Right lobe of liver (tissue), 6 donors: ENCODE data around the gene HOXB8. TPM values are rescaled to one million over a fixed set of nuclear protein-coding genes. Genes with fewer than 3 reads are reported as not detected.

Experiments used
- ATAC-seq, 4 donors: fragments of 200-7000 bp; cut with Tn5 transposase; one replicate each; pipeline ENCODE4 v1.9.1; 2020; ENCODE audit warnings: mild to moderate bottlenecking in 4 of 4, moderate library complexity in 4 of 4
- DNase-seq, 3 donors: peaks; one replicate each; pipeline ENCODE4 v3.0.0-alpha.2; 2020
- H3K27ac ChIP-seq, 3 donors: fragments of 200-600 bp; one replicate each; pipeline ENCODE4 v1.8.0; 2022
- H3K27me3 ChIP-seq, 2 donors: fragments of 200-600 bp; one replicate each; pipeline ENCODE4 v1.8.0; 2022
- H3K36me3 ChIP-seq, 4 donors: fragments of 200-600 bp; sonication (generic) in 1 of 4; one replicate each; pipeline versions ENCODE4 v1.5.1 to v1.8.0; 2017 to 2022; ENCODE audit warnings: control low read depth in 1 of 4
- H3K4me1 ChIP-seq, 4 donors: fragments of 200-600 bp; sonication (generic) in 1 of 4; one replicate each; pipeline versions ENCODE4 v1.5.1 to v1.8.0; 2017 to 2022; ENCODE audit warnings: control low read depth in 1 of 4
- H3K4me3 ChIP-seq, 3 donors: fragments of 200-600 bp; one replicate each; pipeline ENCODE4 v1.8.0; 2022
- H3K9me3 ChIP-seq, 4 donors: fragments of 200-600 bp; sonication (generic) in 1 of 4; one replicate each; pipeline versions ENCODE4 v1.5.1 to v1.8.0; 2017 to 2022; ENCODE audit warnings: control low read depth in 1 of 4
- CTCF ChIP-seq, 4 donors: fragments of 200-600 bp in 3 of 4; fragments of 450-650 bp in 1 of 4; IDR thresholded peaks; one replicate each; pipeline versions ENCODE4 v1.5.1 to v1.8.0; 2016 to 2022; ENCODE audit warnings: antibody characterized with exemption in 4 of 4, mild to moderate bottlenecking in 2 of 4
- POLR2A ChIP-seq: fragments of 450-650 bp; IDR thresholded peaks from one replicate; pipeline ENCODE4 v1.6.1; 2017; ENCODE audit warnings: antibody characterized with exemption, mild to moderate bottlenecking
- WGBS: methylation state at CpG from one replicate; pipeline ENCODE4 v1.1.6; 2018; ENCODE audit warnings: low coverage, low lambda C conversion rate; ENCODE audit not compliant: insufficient coverage; ENCODE audit errors: missing lambda C conversion rate; 5-methylcytosine and 5-hydroxymethylcytosine counted together
- intact Hi-C, 2 donors: fragments of 100-400 bp; cut with DNase I; formaldehyde crosslinking; loops; one replicate each; pipeline versions ENCODE4 v1.11.2 to v1.14.1; 2022
- total RNA-seq, 6 experiments: library from RNA; depleted of rRNA in 2 of 6; stranded (reverse); fragments of >200 nt in 2 of 6; fragmentation: NEBNext Ultra II Directional in 3 of 6; extraction: Animal tissue kit (Norgen Biotek cat#: 25700) in 3 of 6; gene quantifications; one replicate each; pipeline versions ENCODE4 v1.1.0 to v1.2.4, GENCODE V29; 2016 to 2023
- donor health status: DM: no; HTN: yes; CAD: no.
- donor health status: DM: no; HTN: no; CAD: no.
- donor health status: DM: no; HTN: no; CAD: no.
- donor health status: DM: no; HTN: yes; CAD: no.
- donor health status: DM: no; HTN: yes; CAD: no.

The HOXB8 gene
- total RNA-seq, 6 experiments from 2014 or later, result not detected

GRCh38 chr17:48579471-48579759 lies 35.7 kb downstream of the HOXB8 start:
- Histone ChIP-seq H3K4me1 (peaks cover 0 to 7% (median 0%) of the 10 kb centered on the region in 4 donors), H3K9me3 (no peaks in the 10 kb centered on the region), H3K36me3 (no peaks in the 10 kb centered on the region), H3K27me3 (peaks cover 0 to 54% of the 10 kb centered on the region in 2 donors), H3K4me3 (no peak overlapping the region), H3K27ac (peak overlapping the region; percentile 77 to 91 (median 78))
- intact Hi-C loops, result no loop called here
- TF ChIP-seq POLR2A (no peak), CTCF (IDR thresholded peaks at IDR 0.05) (no peak)
- DNase-seq (no peak), ATAC-seq (no peak)
- WGBS, result 5% methylated on average over 7 of the region's 7 CpGs

- H3K4me3 ChIP-seq, result peak overlapping the region; percentile 27 to 46 (median 36)
- H3K4me1 ChIP-seq, result peaks cover 0 to 7% (median 0%) of the 10 kb centered on the region in 4 donors
- no peaks in the 10 kb centered on the region for H3K36me3 ChIP-seq
- WGBS, result 4% methylated on average over 30 of the region's 43 CpGs
- intact Hi-C loops, result no loop called here
- ATAC-seq (peak; percentile 4 to 20 (median 11)), DNase-seq (no peak)
- peaks cover 0 to 54% of the 10 kb centered on the region in 2 donors for H3K27me3 ChIP-seq
- H3K27ac ChIP-seq, result peak overlapping the region; percentile 63 to 91 (median 78)
- no peaks in the 10 kb centered on the region for H3K9me3 ChIP-seq
- TF ChIP-seq CTCF (IDR thresholded peaks at IDR 0.05), result no peak
- no peak for TF ChIP-seq POLR2A
These were observed 36.2 kb downstream of the HOXB8 start for GRCh38 chr17:48578616-48579470.

GRCh38 chr17:48577946-48578615 lies 37.0 kb downstream of the HOXB8 start, which contains the start of gene HOXB4:
HOXB4 (minus strand) TSS chr17:48578350; CDS start chr17:48578319, 31 bp downstream.
- Histone ChIP-seq H3K27ac (peak within 1 kb of the TSS; percentile 57 to 91 (median 63)), H3K4me3 (peak within 1 kb of the TSS; percentile 27 to 46 (median 36)), H3K9me3 (no peaks in the 10 kb centered on the region), H3K27me3 (peaks cover 0 to 48% of the 10 kb centered on the region in 2 donors), H3K36me3 (no peaks in the 10 kb centered on the region), H3K4me1 (peaks cover 0 to 7% (median 0%) of the 10 kb centered on the region in 4 donors)
- peak; percentile 67 to 77 (median 72) for DNase-seq
- intact Hi-C loops, result no loop called here
- peak; percentile 58 to 69 (median 60) for ATAC-seq
- WGBS, result 3% methylated on average over 20 of the region's 58 CpGs
- no peak for TF ChIP-seq POLR2A

- H3K9me3 ChIP-seq, result no peaks in the 10 kb centered on the region
- intact Hi-C loops, result no loop called here
- H3K27me3 ChIP-seq, result peaks cover 0 to 42% of the 10 kb centered on the region in 2 donors
- H3K36me3 ChIP-seq, result no peaks in the 10 kb centered on the region
- DNase-seq (no peak), ATAC-seq (no peak)
- peak overlapping the region; percentile 57 to 79 (median 63) for H3K27ac ChIP-seq
- WGBS, result 2% methylated on average over 17 of the region's 19 CpGs
- no peak for TF ChIP-seq POLR2A
- TF ChIP-seq CTCF (IDR thresholded peaks at IDR 0.05), result no peak
- peak overlapping the region; percentile 14 to 46 (median 27) for H3K4me3 ChIP-seq
- H3K4me1 ChIP-seq, result peaks cover 0 to 7% (median 0%) of the 10 kb centered on the region in 4 donors
These were observed 37.7 kb downstream of the HOXB8 start for GRCh38 chr17:48577330-48577945.
